Activated T-cell treated with anti-CD3 and anti-CD28 coated beads for 1 hour (primary cell): ENCODE results near the gene SRCIN1.
"Not testable (repeated sequence)": the region's sequence is repeated elsewhere in the genome, so short reads cannot be mapped to it uniquely, and the experiment has no call there.

Source experiments
- DNase-seq: peaks from one replicate; pipeline ENCODE4 v3.0.0-alpha.2; 2020; ENCODE audit warnings: low read depth

Gene SRCIN1

GRCh38 chr17:38544839-38545209 is 60.9 kb downstream of the SRCIN1 start:
- no peak for DNase-seq

GRCh38 chr17:38544175-38544838 is 61.4 kb downstream of the SRCIN1 start:
- DNase-seq: no peak

GRCh38 chr17:38543403-38544174 is 62.2 kb downstream of the SRCIN1 start:
- no peak for DNase-seq

GRCh38 chr17:38542286-38542685 is 63.5 kb downstream of the SRCIN1 start:
- DNase-seq: no peak

- DNase-seq: no peak
Measured at GRCh38 chr17:38541281-38541680, 64.5 kb downstream of the SRCIN1 start.

- no peak for DNase-seq
Measured at GRCh38 chr17:38540514-38541045, 65.2 kb downstream of the SRCIN1 start.

- DNase-seq: no peak
Measured at GRCh38 chr17:38539386-38539785, 66.4 kb downstream of the SRCIN1 start.

- no peak for DNase-seq
Measured at GRCh38 chr17:38538906-38539305, 66.8 kb downstream of the SRCIN1 start.

- DNase-seq: no peak
Measured at GRCh38 chr17:38536661-38537060, 69.1 kb downstream of the SRCIN1 start.

GRCh38 chr17:38535886-38536285 is 69.9 kb downstream of the SRCIN1 start:
- DNase-seq: no peak

- DNase-seq: no peak
Measured at GRCh38 chr17:38534498-38534885, 71.3 kb downstream of the SRCIN1 start.

GRCh38 chr17:38533866-38534497 is 71.8 kb downstream of the SRCIN1 start:
- no peak for DNase-seq

GRCh38 chr17:38533241-38533640 is 72.5 kb downstream of the SRCIN1 start:
- DNase-seq: no peak

GRCh38 chr17:38532451-38532850 is 73.3 kb downstream of the SRCIN1 start:
- DNase-seq: no peak

GRCh38 chr17:38531761-38532160 is 74.0 kb downstream of the SRCIN1 start:
- DNase-seq: not testable (repeated sequence)

- not testable (repeated sequence) for DNase-seq
Measured at GRCh38 chr17:38530856-38531255, 74.9 kb downstream of the SRCIN1 start.

GRCh38 chr17:38528141-38528540 is 77.6 kb downstream of the SRCIN1 start:
- not testable (repeated sequence) for DNase-seq

- not testable (repeated sequence) for DNase-seq
Measured at GRCh38 chr17:38526526-38526925, 79.2 kb downstream of the SRCIN1 start.

- DNase-seq: no peak
Measured at GRCh38 chr17:38512473-38513058, 93.2 kb downstream of the SRCIN1 start.

GRCh38 chr17:38511150-38512108 is 94.3 kb downstream of the SRCIN1 start:
- DNase-seq: no peak

GRCh38 chr17:38510421-38511149 is 95.2 kb downstream of the SRCIN1 start:
- DNase-seq: no peak
